Stimulated activated CD8-positive, alpha-beta memory T cell treated with anti-CD3 and anti-CD28 coated beads, Interleukin-2, amount 100 ng/mL, for 1 hour (primary cell): ENCODE results near the gene ROCK2.

Experiments
- DNase-seq, 2 donors: peaks; one replicate each; pipeline ENCODE4 v3.0.0-alpha.2; 2020; ENCODE audit warnings: low read depth in 2 of 2

The ROCK2 gene

GRCh38 chr2:11309706-11310105 is 34.7 kb downstream of the ROCK2 start:
- no peak for DNase-seq

- no peak for DNase-seq
Measured at GRCh38 chr2:11307764-11308415, 36.5 kb downstream of the ROCK2 start.

- no peak for DNase-seq
Measured at GRCh38 chr2:11305958-11306357, 38.5 kb downstream of the ROCK2 start.

- DNase-seq: no peak
Measured at GRCh38 chr2:11305338-11305737, 39.1 kb downstream of the ROCK2 start.

GRCh38 chr2:11304476-11304875 is 40.0 kb downstream of the ROCK2 start:
- no peak for DNase-seq

- DNase-seq: no peak
Measured at GRCh38 chr2:11303290-11304013, 41.0 kb downstream of the ROCK2 start.

GRCh38 chr2:11299439-11299838 is 45.0 kb downstream of the ROCK2 start:
- DNase-seq: no peak

GRCh38 chr2:11298592-11298991 is 45.8 kb downstream of the ROCK2 start:
- no peak for DNase-seq

GRCh38 chr2:11296401-11296800 is 48.0 kb downstream of the ROCK2 start:
- DNase-seq: no peak

- DNase-seq: no peak
Measured at GRCh38 chr2:11292464-11293255, 51.8 kb downstream of the ROCK2 start.

GRCh38 chr2:11290713-11291112 is 53.7 kb downstream of the ROCK2 start:
- no peak for DNase-seq

- DNase-seq: no peak
Measured at GRCh38 chr2:11290211-11290610, 54.2 kb downstream of the ROCK2 start.

GRCh38 chr2:11288431-11288830 is 56.0 kb downstream of the ROCK2 start:
- no peak for DNase-seq

- DNase-seq: no peak
Measured at GRCh38 chr2:11286749-11287148, 57.7 kb downstream of the ROCK2 start.

- DNase-seq: no peak
Measured at GRCh38 chr2:11286323-11286722, 58.1 kb downstream of the ROCK2 start.

- no peak for DNase-seq
Measured at GRCh38 chr2:11285499-11285898, 58.9 kb downstream of the ROCK2 start.

GRCh38 chr2:11281186-11281585 is 63.2 kb downstream of the ROCK2 start:
- DNase-seq: no peak

GRCh38 chr2:11280713-11281112 is 63.7 kb downstream of the ROCK2 start:
- no peak for DNase-seq

- no peak for DNase-seq
Measured at GRCh38 chr2:11279398-11279797, 65.0 kb downstream of the ROCK2 start.

- no peak for DNase-seq
Measured at GRCh38 chr2:11278219-11278618, 66.2 kb downstream of the ROCK2 start.

GRCh38 chr2:11275910-11276309 is 68.5 kb downstream of the ROCK2 start:
- no peak for DNase-seq

- no peak for DNase-seq
Measured at GRCh38 chr2:11270891-11271290, 73.5 kb downstream of the ROCK2 start.

- DNase-seq: no peak
Measured at GRCh38 chr2:11267931-11268330, 76.5 kb downstream of the ROCK2 start.
